NCI-H2029 (cell line): ENCODE measurements around the gene HOXD13.

ENCODE experiments used
- DNase-seq: peaks from one replicate; lab custom pipeline; 2025; lab: John Stamatoyannopoulos, UW

The HOXD13 gene

DNA sequence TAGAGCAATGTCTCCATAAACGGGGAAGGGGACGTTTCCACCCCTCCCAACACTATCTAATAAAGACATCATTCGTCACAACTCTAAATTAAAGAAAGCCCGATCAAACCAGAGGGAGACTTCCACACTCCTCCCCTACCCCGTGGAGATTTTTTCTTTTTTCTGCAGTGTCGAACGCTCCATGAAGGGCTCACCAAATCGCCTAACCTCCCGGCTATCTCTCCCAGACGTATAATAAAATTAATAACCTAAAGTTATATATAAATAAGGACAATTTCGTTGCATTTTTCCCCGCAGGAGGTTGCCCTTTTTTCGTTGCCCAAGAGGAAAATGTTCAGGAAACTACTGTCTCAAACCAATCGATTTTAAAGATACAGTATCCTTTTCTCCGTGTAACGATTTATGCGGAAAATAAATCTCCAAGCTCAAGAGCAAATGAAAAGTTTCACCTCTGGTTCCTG is 11.1 kb upstream of the HOXD13 start:
- no peak for DNase-seq

DNA sequence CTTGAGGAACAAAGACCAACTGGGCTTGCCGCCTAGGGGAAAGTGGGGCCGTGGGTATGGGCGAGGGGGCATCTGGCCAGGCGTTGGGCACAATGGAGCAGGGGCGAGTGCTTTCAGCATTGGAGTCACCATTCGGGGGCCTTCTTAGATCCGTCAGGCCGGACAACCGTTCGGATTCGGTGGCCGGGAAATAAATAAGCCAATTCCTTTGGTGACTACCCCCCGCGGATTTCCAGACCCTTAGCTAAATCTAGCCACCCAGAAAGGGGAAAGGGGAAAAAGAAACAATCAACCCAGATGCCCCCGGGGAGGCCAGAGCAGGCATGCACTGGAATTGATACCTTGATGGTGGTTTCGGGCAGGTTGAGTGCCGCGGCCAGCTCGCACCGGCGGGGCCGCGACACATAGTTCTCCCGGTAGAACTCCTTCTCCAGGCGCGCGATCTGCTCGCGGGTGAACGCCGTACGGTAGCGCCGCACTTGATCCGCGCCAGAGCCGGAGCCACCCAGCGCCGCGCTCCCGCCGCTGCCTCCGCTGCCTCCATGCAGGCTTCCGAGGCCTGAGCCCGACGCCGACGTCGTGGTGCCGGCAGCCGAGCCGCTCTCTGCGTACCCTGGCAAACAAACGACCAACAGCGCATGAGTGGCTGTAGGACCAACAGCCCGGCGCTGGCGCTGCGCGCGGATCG is 10.5 kb upstream of the HOXD13 start:
- no peak for DNase-seq

DNA sequence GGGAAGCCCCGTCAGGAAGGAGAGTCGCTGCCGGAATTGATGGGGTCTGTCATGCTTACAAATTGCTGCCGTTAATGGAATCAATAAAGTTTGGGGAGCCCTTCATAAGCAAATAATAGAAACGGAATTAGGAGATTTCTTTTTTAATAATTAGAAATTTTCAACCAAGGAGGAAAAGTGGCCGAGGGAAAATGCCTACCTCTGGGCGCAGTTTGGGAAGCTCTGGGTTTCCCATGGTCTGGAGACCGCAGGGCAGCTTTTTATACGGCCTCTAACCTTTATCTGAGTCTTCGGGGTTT is 10.0 kb upstream of the HOXD13 start:
- no peak for DNase-seq

DNA sequence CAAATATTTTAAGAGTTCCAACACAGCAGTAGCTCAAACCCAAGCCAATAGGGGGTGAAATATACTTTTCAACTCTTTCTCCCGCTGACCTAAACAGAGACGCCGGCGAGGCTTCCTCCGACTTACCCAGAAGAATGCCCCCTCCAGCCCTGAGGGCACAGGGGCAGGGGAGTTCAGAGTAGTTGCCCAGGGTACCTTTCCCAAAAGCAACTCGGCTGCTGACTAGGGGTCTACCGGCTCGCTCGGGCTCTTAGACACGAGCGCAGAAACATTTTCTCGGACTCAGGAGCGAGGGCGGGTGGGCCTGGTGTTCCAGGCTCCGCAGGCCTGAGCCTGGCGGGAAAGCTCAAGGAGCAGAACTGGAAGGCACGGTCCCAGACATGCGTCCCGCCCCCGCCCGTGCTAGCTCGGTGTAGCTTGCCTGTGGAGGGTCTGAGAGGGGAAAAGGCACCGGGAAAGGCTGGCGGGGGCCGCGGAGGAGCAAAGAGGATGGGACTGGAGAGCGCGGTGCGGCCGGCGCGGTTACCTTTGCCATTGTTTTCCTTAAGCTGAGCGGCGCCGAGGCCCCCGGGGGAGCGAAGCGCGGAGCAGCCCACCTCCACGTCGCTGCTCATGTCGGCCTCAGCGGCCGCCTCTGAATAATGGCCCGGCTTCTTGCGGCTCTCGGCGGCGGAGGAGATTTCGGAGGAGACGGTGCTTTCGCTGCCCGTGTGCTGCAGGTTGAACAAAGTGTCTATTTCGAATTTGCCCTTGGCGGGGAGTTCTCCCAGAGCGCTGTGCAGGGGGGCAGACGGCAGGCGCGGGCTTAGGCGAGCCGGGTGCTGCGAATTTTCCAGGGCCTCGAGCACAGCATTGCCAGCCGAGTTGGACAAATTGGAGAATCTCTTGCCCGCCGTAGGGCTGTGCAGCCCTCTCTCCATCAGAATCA is 9.4 kb upstream of the HOXD13 start:
- no peak for DNase-seq

DNA sequence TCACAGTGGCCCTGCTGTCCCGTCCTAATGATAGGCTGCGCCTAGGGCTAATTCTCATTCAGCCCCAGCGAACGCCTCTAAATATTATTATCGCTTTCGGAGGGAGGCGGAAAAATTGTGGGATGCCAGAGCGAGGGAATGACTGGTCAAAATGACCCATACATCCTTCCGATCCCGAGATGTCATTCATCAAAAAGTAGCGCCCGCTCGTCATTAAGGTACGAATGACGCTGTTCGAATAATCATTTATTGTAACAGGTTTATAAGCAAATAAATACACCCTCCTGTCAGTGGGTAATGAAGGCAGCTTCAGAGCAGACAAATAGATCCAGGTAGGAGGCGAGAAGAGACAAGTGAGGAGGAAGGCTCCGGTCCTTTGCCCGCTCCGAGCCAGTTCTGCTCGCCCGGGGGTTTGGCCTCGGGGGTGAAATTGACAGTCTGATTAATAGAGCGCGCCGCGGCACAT is 8.7 kb upstream of the HOXD13 start, which contains the start of gene EVX2:
EVX2 (minus strand) TSS at position 167 of the 466 bp plus-strand sequence. CDS start 186 bp downstream, outside the sequence.
- no peak for DNase-seq

DNA sequence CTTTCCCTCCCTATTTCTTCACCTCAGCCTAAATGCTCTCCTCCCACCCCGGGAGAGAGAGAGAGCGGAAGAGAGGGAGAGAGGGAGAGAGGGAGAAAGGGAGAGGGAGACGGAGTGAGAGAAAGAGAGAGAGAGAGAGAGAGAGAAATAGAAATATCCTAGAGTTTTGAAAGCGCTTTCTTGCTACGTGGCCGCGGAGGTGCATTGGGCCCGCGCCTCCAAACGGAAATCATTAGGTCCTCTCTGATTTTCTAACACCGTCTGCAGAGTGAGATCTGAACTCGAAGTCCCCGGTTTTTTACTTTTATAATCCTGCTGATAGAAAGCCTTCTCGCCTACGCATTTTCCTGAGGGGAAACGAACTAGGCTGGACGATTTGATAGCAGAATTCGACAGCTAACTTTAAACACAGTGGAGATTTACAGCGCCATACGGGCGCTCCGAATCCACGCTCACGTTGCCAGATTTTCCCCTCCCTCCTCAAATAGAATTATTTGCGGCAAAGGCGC is 7.9 kb upstream of the HOXD13 start:
- DNase-seq = no peak

DNA sequence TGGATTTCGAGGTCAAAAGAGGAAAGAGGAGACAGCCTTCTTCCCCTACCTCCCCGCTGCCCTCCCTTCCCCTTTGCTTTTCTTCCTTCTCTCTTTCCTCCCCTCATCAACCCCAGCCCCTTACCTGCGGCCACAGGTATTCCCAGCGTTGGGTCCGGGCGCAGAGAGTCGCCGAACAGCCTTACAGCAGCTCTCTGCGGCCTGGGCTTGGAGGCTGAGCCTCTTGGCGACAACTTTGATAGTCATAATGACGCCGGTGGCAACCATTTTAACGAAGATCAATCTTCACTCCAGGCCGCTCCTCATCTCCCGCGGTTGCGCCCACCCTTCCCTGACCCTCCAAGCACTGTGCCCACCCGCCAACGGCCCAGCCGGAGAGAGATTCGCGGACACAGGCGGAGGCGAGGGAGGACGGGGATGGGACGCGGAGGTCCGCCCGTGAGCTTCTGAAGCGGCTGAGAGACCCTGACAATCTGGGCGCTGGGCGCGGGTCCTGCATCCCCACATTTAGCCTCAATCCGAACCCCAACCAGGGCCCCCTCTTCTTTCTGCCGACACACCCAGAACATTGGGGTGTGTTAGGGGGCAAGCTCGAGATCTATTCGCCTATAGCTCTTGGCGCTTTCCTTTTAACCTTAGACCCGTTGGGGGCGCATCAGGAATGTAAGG is 7.3 kb upstream of the HOXD13 start:
- DNase-seq = no peak

DNA sequence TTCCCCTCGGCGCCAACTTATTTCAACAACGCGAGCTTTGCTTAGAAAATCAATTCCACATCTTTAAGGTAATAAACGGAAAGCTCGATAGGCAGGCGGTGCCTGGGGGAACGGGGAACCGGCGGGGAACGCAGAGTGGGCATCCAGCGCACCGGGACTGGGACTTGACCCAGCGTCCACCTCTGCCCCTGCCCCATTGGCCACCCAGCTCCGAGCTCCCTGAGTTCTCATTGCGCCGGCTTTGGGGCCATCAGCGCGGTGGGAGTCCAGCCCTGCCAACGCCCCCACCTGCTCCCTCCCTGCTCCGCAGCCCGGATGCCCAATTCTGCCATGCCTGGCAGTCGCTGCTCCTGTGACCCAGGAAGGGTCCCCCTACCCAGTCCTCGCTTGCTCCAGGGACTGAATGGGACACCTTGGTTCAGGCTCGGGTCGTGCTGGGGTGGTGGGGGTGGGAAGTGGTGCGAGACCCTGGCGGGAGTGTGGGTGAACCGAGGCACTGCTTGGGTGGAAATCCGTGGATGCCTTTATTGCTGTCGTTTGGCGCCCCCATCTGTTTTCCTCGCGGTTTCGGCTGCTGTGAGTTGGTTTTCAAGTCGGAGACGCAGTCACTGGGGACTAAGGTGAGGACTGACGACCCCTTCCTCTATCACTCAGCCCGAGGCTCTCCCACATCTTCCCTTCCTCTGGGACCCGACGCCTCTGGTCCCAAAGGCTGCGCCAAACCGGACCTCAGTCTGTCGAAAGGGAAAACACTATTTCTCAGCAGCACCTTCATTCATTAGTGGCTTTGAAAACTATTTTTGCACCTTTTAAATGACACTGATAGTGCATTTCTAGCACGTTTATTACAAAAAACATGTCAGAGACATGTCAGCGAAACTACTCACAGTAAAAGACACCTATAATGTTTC is 6.4 kb upstream of the HOXD13 start:
- DNase-seq = peak; percentile 29

DNA sequence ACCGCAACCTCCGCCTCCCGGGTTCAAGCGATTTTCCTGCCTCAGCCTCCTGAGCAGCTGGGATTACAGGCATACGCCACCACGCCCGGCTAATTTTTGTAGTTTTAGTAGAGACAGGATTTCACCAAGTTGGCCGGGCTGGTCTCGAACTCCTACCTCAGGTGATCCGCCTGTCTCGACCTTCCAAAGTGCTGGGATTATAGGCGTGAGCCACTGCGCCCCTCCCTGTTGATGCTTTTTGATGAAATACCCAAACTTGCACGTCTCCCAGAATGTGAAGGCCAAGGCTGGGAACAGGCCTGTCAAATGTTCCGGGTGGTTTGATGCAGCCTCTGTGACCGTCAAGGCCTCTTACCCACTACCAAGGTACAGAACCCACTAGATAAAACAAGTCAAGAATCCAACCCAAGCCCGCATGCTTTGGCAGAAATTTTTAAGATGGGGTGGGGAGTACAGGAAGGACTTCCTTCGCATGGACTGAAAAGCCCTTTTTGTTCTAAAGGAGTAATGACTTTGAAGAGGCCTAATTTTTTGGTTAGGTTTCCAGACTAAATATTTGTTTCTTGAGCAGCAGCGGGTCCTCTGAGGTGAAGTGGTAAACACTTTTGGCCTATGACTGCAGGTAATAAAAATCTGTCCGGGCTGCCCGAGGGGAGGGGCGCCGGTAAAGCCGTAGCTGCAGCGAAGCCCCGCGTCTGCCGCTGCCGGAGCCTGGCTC is 5.0 kb upstream of the HOXD13 start:
- DNase-seq = no peak

DNA sequence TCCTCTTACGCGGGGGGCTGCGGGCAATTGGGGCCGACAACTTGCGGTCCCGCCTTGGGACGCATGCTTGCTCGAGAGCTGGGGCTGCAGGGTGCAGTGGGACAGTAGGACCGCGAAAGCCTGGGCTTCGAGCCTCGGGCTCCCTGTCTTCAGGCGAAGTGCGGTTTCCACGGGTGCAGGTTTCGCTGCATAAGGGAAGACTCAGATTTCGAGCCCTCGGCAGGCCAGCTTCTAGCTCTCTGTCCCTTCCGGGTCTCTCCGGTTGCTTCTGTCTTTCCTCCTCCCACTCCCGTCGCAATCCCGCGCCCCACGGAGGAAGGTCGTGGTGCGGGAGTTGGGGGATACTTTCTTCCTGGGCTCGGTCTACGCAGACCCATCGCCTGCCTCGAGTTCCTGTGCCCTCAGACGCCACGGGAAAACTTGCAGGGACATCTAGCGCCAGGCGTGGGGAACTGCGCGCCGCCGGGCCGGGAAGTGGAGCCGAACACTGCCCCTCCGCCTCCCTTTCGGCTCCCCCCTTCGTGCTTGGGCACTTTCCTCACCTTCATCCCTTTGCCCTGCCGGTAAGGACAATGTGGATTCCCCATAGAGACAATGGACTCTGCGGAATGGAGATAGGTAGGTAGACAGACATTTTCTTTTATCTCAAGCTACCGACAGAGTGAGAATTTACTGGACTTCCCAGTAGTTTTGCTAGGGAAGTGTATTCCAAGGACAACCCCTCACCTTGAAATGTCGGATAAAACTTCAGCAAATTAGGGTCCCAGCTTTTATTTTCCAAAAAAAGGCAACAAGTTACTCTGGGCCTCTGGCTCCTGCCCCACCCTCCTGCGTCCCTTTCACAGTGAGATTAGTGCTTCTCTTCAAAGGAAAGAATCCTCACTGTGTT is 4.2 kb upstream of the HOXD13 start:
- DNase-seq = peak; percentile 22

DNA sequence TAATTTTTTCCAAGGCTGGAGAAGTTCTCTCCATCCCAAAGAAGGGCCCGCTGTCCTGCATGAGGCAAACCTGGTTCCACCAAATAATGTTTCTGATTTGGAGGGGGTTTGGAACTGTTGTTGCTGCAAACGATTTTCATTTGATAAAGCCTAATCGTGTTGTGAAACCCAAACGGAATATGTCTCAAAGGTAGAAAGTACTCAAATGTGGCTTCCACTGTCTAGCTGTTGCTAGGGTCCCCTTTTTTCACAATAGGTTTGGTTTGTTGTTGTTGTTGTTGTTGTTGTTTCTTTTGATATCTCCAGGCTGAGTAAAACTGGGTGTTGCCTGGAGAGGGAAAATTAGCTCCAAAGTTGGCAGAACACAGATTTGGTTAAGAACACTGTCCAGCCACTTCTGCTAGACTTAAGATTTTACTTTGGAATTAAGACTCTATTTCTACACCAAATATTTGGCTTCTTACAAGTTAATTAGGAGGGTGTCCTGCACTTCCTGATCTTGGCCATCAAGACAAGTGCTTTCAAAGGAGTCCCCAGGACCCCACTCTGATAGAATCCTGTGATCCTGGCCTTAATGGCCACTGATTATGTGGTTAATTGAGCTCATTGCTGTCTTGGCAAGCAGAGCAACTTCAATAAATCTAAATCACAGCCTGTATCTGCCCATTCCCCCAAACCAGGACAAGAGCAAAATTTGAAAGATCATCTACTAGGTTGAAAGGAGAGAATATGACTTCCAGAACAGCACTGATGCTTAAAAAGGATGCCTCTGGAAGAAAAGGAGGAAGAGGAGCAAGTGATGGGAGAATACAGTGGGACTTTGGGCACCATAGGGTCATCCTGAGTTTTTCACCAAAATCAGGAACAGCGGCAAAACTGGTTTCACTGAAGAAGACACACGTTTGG is 3.3 kb upstream of the HOXD13 start:
- no peak for DNase-seq

DNA sequence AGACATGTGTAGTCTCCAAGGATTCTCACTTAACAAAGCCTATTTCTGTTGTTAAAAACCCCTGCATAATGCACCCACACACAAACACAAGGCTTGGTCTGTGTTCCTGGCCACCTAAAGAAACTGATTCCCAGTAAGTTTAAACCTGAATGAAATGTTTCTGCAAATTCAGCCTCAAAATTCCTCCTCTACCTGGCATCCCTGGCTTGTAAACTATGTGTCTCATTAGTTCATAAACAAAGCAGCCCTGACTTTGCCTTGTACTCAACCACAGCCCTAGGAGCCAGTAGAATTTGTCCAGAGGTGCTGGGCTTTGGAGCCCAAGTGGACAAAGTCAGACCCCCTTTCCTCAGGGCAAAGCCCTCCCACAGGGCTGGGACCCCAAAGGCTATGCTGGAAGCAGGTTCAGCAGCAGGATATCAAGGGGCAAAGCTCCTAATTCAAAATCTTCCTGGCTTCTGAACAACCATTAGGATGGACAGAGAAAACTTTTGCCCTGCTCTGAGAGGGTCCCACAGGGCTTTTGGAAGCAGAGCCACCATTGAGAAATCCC is 2.6 kb upstream of the HOXD13 start:
- DNase-seq = no peak

DNA sequence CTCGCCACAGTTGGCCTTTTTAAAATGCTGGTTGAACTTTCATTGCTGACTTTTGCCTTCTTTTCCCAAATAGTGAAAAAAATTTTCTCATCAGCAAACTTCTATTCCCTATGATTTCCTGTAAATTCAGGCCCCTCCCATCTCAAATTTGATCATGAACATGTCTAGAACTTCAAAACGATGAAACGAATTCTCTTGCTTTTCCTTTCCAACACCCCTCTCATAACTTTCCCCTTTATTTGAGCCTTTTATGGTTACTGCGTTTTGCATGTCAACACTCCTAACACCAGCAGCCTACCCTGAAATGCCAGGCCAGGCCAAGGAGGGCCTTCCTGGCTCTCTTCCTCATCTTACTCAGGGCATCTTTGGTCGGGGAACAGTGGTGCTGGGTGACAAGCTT is 1.7 kb upstream of the HOXD13 start:
- no peak for DNase-seq

DNA sequence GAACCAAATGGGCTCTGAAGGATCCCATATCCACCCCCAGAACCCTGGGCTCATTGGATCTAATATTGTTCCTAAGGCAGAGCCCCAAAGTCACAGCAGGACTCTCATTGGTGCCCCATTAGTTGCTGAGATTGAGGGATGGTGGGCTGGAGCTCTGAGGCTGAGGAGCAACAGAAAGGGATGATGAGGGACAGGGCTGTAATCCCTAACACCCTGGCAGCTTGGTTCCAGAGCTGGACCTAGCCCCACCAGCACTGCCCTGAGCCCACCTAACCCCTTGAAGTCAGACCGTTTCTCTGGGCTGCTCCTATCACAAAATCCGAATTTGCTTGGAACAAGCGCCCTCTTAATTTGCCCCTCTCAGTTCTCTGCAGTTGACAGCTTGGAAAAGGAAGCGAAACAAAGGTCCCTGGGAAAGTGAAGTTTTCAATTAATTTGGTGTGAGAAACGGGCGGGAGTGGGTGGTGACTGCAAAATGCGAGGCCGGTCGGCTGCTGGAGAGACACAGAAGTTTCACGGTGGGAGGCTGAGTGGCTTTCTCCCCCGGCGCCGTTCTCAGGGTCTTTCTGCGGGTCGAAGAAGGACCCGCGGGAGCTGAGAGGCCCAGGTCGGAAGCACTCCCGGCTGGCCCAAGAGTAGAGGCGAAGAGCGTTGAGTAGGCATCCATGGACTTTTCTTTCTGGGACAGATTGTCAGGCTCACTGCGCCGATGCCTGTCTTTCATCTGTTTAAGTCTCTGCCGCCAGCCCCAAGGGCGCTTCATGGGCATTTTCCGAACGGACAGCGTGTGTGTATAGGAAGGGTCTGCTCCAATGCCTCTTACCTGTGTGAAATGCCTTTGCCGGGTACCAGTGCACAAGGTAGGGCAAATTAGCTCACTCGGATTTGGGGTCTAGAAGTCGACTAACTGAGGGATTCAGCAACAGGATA is 927 bp upstream of the HOXD13 start:
- no peak for DNase-seq

DNA sequence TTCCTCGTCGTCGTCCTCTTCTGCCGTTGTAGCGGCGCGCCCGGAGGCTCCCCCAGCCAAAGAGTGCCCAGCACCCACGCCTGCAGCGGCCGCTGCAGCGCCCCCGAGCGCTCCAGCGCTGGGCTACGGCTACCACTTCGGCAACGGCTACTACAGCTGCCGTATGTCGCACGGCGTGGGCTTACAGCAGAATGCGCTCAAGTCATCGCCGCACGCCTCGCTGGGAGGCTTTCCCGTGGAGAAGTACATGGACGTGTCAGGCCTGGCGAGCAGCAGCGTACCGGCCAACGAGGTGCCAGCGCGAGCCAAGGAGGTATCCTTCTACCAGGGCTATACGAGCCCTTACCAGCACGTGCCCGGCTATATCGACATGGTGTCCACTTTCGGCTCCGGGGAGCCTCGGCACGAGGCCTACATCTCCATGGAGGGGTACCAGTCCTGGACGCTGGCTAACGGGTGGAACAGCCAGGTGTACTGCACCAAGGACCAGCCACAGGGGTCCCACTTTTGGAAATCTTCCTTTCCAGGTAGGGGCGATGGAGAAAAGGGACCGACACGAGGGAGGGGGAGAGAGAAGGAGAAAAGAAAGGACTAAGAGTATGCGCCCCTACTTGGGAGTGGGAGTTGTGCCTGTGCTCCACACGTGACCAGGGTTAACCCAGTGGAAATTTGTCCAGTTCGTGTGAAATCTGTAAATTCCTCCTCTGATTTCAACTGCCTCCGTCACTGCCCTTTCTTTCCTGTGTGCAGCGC is 800 bp downstream of the HOXD13 start:
- no peak for DNase-seq

DNA sequence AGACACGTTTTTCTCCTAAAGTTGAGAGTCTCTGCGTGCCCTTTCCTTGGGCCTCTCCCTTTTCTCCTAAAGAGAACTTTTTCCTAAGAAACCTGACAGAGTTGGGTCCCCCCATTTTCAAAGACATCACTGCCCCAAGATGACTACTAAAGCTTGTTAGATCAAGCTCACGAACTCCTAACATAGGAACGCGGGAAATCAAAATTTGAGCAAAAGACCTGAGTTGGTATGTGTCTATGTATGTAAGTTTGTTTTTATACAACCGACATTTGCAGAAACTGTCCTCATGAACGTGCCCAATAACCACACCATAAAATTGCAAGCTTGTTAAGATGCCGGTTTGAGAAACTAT is 1.4 kb downstream of the HOXD13 start:
- DNase-seq = no peak

DNA sequence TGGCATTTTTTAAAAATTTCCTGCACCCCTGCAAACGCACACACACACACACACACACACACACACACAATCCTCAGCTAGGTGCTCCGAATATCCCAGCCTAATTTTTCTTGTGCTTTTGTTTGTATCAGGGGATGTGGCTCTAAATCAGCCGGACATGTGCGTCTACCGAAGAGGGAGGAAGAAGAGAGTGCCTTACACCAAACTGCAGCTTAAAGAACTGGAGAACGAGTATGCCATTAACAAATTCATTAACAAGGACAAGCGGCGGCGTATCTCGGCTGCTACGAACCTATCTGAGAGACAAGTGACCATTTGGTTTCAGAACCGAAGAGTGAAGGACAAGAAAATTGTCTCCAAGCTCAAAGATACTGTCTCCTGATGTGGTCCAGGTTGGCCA is 1.8 kb downstream of the HOXD13 start:
- DNase-seq = no peak
